Fibroblast of skin of back (primary cell): ENCODE measurements around the gene BTBD8.

Source experiments
- DNase-seq: peaks from one replicate; pipeline ENCODE4 v3.0.0-alpha.2; 2013

Gene BTBD8

DNA sequence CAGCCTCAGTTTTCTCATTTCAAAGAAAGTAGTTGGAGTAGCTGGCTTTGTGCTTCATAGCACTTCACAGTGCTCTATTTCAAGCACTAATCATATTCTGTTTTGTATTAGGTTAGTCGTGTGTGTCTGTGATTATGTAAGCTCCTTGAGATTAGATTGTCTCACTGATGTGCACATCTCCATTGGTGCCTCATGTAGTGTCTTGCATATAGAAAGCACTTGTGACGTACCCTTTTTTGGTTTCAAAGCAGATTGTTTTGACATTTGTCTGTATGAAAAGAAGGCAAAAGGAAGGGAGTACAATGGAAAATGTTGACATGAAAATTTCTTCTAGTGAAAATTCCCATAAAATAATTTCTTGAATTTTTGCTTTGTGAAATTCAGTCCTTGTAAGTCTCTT, 13.9 kb downstream of the BTBD8 start:
- DNase-seq: no peak

DNA sequence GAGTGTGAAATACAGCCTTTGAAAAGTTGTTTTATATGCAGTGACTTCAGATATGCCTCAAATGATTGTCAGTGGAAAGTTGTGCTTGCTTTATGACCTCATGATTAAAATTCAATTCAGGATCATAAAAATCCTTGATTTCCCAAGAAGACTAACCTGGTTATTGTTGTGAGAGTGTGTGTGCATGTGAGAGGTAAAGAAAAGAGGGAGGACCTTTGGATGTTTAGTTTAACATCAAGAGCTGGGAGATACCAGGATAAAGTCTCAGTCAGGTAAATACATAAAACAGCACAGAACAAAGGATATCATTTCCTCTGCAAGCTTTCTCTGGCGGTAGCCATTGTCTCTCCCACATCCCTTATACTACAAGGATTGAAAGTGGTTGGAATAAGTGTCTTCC, 14.4 kb downstream of the BTBD8 start:
- no peak for DNase-seq

DNA sequence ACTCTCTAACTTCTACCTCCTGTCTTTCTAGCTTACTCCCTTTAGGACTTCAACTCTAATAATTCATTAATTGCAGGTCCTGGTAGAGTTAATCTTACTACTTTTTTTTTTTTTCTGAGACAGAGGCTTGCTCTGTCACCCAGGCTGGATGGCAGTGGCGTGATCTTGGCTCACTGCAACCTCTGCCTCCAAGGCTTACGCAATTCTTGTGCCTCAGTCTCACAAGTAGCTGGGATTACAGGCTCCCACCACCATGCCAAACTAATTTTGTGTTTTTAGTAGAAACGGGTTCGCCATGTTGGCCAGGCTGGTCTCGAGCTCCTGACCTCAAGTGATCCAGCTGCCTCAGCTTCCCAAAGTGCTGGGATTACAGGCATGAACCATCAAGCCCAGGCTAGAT, 15.7 kb downstream of the BTBD8 start:
- DNase-seq: no peak

DNA sequence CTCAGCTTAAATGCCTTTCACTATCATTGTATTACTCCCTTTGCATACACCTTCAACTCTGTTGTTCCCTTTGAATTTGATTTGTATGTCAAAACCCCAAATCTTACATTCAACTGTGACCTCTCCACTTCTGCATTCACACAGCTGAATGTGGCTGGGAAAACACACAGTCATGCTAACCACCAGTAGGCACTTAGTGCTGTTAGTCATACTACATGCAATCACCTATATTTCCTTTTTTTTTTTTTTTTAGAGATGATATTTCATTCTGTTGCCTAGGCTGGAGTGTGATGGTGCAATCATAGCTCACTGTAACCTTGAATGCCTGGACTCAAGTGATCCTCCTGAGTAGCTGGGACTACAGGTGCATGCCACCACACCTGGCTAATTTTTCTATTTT, 16.2 kb downstream of the BTBD8 start:
- DNase-seq: no peak

DNA sequence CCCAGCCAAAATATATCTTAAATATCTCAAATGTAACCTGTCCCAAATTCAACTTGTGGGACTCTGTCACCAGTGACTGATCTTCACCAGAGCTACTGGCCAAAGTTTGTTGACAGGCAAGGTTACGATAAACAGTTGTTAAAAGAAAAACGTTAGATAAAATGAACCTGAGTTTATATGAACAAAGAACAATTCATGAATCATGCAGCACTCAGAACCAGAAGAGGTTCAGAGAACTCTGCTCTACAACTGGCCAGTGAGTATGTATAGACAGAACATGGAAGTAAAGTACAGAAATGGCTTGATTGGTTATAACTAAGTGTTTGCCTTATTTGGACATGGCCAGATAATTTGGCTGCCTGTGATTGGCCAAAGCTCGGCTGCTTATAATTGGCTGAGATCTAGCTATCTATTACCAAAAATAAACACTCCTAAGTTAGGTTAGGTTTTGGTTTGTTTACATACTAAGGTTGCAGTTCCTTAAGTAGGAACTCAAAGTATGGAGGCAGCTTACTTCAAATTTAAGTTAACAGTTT, 25.5 kb downstream of the BTBD8 start:
- DNase-seq: no peak

DNA sequence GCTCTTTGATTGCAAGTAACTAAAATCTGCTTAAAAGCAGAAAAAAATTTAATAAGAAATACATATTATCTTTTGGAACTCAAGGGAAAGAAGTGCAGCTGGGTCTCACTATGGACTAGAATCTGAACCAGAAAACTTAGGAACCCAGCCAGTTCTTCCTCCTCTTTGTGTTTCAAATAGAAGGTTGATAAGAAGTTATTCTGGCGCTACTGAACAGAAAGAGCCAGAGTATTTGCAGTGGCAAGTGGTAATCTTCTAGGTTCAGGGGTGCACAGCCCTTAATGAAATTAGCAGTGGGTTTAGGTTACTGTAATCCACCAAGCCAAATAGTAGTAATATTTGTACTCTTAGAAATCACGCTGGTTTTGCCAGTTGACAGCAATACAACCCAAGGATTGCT, 28.5 kb downstream of the BTBD8 start:
- no peak for DNase-seq

DNA sequence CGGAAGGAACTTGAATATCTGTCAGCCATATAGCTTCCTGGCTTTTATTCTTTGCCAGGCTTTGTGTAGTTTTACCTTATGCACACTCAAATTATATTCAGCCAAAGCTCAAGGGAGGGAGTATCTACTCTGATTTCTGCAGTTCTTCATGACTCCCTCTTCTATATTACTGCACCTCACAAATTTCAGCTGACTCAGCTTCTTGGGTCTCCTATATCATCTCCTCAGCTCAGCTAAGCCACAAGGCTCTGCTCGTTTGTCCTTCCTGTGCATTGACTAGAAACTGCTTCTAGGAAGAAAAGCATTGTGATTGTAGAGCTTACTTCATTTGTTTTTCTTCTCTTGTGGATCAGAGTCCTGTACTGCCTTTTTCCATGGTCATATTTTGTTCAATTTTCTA, 37.4 kb downstream of the BTBD8 start:
- DNase-seq: no peak

DNA sequence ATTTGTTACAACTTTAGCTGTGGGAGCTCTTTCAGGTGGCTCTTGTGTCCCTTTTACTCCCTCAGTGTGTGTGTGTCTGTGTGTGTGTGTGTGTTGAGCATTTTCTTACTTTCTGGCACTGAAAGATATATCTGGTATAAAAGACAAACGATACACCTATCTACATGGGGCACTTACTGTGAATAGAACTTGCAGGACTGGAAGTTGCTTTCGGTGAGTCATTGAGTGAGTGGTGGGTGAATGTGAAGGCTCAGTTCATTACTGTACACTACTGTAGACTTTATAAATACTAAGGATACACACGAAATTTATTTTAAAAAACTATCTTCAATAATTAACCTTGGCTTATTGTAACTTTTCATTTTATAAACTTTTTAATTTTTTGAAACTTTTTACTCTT, 38.7 kb downstream of the BTBD8 start:
- peak; percentile 6 for DNase-seq

DNA sequence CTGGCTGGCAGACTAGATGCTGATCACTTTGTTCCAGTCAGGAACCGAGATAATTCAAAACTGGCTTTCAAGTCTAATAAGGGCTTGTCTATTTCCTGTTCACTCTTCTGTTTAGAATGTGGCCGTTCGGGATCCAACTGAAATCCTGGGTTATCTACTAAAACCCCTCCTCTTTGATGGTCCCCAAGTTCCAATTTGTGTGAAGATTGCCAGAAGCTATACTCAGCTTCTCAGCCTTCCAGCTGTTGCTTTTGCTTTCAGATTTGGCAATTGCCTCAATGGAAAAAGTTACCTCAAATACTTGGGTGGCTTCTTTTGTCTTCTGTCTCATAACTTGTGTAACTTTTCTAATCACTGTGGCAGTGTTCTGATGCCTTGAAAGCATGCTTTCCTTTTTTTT, 43.7 kb downstream of the BTBD8 start:
- no peak for DNase-seq

DNA sequence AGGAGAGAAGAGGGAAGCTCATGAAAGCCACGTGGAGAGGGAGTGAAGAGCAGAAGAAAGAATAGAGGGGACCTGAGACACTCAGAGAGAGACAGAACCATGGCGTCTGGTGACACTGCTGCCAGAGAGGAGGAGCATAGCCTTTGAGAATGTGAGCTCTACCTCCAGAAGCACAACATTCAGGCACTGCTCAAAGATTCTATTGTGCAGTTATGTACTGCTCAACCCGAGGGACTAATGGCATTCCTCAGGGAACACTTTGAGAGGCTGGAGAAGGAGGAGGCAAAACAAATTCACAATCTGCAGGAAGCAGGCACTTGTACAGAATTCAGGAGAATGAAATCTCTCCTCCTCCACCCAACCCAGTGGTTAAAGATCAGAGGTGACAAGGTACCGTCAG, 45.1 kb downstream of the BTBD8 start:
- no peak for DNase-seq

DNA sequence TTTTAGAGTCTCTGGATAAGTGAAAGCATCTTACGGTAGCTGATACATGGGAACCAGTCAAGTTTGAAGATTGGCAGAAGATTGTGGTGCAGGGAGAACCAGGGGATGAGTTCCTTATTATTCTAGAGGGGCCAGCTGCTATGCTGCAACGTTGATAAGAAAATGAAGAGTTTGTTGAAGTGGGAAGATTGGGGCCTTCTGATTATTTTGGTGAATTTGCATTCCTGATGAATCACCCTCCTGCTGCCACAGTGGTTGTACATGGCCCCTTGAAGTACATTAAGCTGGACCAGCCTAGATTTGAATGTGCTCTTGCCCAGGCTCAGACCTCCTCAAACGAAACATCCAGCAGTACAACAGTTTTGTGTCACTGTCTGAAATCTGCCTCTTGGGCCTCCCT, 45.9 kb downstream of the BTBD8 start:
- no peak for DNase-seq

DNA sequence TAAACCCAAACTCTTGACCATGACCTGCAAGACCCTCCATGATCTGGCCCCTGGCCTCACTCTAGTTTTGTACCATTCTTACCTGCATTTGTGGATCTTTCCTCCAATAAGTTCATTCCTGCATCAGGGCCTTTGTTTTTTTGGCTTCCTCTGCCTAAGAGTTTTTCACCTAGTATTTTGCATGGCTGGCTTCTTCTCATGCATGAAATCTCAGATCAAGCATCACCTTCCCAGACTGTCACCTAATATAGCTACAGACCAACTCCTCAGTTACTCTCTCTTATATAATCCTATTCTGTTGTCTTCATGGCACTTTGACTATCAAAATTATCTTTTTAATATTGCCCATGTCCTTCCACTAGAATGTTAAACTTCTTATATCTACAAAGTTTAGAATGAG, 54.2 kb downstream of the BTBD8 start:
- no peak for DNase-seq

DNA sequence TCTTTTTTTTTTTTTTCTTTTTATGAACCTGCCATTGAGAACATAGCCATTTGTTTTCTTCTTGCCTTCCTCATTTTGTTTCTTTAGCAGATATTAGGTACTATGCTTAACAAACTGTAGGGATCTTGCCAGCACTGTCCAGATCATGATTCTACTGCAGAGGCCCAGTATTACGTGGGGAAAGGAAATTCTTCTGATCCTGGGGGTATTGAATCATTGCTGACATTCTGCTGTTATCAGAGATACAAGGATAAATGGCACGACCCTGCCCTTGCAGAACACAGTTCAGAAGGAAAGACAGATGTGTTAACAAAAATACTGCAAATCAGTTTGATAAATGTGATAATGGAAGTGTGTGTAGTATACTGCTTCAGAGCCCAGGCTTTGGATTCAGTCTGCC, 56.2 kb downstream of the BTBD8 start:
- peak; percentile 21 for DNase-seq

DNA sequence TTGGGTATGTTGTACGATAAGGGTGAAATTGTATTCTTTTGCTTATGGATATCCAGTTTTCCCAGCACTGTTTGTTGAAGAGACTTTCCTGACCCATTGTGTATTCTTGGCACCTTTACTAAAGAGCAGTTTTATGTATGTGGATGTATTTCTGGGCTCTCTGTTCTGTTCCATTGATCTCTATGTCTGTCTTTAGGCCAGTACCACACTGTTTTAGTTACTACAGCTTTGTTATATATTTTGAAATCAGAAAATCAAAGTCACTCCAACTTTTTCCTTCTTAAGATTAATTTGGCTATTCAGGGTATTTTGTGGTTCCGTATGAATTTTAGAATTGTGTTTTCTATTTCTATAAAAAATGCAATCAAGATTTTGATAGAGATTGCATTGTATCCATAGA, 74.8 kb downstream of the BTBD8 start:
- no peak for DNase-seq

DNA sequence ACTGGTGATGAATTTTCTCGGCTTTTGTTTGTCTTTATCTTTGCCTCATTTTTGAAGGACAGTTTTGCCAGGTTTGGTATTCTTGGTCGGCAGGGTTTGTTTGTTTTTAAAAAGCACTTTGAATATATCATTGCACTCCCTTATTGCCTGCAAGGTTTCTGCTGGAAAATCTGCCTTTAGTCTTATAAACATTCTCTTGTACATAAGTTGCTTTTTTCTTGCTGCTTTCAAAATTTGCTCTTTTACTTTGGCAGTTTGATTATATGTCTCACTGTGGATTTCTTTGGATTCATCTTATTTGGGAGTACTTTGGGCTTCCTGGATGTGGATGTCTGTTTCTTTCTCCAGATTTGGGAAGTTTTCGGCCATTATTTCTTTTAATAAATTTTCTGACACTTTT, 79.4 kb downstream of the BTBD8 start:
- DNase-seq: no peak

DNA sequence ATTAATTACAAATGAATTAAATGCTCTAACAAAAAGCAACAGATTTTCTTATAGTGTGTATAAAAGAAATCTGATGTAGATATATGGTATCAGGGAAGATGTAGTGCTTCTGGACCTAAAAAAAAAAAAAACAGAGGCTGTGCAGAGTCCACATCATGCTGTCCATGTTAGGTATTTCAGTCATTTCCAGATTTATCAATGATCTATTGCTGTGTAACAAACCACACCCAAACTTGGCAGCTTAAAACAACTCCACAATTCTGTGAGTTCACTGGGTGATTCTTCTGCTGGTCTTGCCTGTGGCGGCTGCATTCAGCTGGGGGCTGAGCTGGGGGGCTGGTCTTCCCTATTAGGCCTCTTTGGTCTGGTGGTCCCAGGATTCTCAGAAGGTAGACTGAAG, 85.2 kb downstream of the BTBD8 start:
- no peak for DNase-seq

DNA sequence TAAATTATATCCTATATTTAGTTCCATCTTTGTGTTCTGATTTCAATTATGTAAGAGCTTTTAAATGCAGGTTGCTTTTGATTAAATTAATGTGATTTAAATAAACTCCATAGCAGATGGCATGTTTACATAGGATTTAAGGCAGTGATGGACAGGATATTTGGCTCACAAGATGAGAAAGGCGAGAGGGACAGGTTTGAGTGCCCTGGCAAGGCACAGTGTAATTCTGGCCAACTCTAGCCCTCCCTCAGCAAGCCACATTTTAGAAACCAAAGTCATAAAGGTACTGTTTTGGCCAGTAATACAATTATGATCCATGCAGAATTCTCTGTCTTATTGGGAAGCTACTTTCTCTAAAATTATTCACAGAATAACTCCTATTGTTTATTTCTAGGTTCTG, 87.0 kb downstream of the BTBD8 start:
- DNase-seq: no peak

DNA sequence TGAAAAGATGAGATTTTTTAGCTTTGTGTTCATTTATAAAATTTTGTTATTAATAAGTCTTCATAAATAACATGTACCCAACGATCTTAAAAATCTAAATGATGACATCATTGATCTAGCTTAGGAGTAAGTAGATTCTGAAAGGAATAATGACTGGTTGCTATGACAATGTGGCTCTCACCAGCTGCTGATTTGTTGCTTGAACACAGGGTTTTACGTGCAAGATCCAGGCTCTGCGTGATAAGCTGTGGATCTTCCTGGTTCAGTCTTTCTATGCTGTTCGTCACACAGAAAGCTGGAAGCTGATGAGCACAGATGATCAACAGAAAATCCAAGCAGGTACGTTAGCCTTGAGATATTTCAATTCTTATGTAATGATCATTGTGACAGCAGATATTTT, 88.5 kb downstream of the BTBD8 start:
- DNase-seq: no peak

DNA sequence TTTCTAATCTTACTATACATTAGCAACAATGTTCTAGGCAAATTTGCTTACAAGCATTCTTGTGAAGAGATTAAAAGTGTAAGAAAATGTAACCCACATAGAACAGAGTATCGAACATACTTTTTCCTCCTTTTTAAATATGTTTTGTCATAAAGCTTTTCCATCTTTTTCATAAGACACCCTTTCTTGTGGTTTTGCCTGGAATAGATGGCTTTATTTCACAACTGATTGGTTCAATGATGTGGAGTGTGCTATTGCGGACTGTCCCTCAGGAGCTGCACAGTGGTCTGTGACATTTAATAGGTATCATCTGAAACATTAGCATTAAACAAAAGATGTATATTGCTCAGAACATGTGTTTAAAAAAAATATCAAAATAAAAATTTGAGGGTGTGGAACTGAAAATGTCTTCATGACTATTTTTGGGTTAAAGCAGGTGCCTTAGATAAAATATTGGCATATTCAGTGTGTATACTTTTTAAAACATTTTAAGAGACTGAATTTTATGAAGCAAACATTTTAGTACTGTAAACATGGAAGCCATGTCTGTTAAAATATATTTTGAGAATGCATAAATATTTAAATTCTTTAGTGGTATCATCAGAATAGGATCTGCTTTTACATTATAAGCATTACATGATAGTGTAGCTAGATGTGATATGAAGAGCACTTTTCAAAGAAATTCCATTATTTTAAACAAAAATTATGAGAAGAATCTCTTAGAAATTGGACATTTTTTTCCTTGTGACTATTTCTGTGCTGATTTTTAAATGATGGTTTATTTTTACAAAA, 89.3 kb downstream of the BTBD8 start:
- no peak for DNase-seq

DNA sequence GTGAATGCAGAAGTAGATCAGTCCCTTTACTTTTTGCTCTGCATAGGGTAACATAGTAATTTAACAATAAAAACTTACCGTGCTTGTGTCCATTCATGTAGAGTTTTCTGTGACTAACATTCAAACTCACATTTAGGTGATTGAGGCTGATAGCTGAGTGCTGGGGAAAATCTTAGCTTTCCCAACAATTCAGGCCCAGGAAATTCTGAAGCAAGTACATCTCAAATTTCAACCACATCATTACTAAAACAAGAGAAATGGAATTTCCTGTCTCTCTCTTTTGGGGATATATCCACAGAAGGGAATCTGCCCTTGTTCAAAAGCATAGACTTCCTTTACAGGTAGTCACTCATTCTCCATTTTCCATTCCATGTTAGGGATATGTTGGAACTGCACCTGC, 104.5 kb downstream of the BTBD8 start:
- DNase-seq: peak; percentile 76

DNA sequence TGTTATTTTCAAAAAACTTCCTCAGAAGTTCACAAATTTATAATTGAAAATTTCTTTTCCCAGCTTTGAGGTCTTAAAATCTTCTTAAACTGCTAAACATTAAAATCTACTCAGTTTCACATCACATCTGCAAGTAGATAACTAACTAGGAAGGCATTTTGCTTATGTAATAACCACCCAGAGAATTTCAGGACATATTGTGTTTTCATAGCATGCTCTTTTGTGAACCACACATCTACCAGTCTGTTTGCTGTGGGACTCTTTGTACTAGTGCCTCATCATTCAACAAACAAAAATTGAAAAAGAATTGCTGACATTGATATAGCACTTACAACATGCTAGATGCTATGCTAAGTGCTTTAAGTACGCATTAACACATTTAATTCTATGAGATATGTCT, 105.9 kb downstream of the BTBD8 start:
- DNase-seq: peak; percentile 29

DNA sequence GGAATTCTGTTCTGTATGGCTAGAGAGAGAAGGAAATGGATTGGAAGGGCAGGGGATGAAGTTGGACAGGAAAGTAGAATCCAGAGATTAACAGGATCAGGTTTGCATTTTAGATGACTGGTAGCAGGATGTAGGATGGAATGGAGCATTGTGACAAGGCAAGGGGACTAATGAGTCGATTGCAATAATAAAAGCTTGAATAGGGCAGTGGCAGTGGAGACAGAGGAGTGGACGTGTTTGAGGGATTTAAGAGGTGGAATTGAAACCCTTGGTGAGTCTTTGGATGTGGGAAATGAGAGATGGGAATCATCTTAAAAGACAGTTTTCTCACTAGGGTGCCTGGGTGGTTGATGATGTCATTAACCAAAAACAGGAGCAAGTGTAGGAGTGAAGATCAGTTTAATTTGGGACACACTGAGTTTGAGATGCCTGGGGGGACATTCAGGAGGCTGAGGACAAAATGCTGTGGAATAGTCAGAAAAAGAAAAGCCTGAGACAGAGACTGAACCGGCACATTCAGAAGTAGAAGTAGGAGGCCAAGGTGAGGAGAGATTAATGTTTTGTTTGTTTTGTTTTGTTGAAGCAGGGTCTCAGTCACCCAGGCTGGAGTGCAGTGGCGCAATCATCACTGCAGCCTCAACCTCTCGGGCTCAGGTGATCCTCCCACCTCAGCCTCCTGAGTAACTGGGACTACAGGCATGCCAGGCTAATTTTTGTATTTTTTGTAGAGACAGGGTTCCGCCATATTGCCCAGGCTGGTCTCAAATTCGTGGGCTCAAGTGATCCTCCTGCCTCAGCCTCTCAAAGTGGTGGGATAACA, 108.5 kb downstream of the BTBD8 start:
- DNase-seq: no peak

DNA sequence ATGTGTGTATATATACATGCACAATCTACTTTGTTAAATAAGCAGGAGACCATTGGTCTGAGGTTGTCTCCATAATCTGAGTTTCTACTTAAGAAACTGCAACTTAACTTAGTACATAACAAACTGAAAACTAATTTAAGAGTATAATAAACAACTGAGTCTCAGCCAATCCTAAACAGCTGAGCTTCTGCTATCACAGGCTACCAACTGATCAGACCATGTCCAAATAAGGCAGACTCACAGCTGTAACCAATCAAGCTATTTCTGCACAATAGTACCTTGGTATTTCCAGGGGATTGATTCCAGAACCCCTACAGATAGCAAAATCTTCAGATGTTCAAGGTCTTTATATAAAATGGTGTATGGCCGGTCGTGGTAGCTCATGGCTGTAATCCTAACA, 111.6 kb downstream of the BTBD8 start:
- DNase-seq: no peak

DNA sequence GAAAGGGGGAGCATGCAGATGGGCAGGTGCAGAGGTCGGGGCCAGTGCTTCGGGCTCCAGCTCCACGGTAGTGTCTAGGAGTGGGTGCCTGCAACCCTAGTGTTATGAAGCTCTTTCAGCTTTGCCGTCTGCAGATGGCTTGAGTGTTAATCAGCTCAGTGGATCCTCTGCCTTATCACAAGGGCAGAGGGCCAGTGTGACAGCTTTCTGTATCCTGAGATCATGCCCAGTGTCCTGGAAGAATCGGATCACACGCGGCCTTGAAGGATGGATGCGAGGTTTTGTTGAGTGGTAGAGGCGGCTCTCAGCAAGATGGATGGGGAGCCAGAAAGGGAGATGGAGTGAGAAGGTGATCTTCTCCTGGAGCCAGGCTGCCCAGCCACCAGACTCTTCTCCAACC, 112.1 kb downstream of the BTBD8 start:
- DNase-seq: no peak
